Measurements from ENCODE around the gene ADAMTS6.

DNA sequence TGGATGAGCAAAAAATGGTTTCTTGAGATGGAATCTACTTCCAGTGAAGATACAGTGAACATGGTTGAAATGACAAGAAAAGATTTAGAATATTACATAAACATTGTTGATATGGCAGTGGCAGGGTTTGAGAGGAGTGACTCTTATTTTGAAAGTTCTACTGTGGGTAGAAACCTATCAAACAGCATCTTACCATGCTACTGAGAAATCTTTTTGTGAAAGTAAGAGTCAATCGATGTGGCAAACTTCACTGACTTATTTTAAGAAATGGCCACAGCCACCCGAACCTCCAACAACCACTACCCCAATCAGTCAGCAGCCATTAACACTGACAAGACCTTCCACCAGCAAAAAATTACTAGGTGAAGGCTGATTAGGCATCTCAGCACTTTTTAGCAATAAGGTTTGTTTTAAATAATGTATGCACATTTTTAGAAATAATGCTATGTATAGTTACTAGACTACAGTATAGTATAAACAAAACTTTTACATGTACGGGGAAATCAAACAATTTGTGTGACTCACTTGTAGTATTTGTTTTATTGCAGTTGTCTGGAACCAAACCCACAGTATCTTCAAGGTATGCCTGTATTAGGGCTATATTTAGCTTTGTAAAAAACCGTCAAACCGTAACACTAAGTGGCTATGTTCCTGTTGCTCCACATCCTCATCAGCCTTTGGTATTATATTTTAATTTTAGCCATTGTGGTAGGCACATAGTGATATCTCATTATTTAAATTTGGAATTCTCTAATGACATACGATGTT, 30.6 kb upstream of the ADAMTS6 start:
- TF ChIP-seq POLR2AphosphoS5 (IDR thresholded peaks at IDR 0.05) (no peak), CTCF (IDR thresholded peaks at IDR 0.05) (no peak)
